ENCODE data around the gene STK10.
"Not testable (repeated sequence)": the region's sequence is repeated elsewhere in the genome, so short reads cannot be mapped to it uniquely, and the experiment has no call there.

DNA sequence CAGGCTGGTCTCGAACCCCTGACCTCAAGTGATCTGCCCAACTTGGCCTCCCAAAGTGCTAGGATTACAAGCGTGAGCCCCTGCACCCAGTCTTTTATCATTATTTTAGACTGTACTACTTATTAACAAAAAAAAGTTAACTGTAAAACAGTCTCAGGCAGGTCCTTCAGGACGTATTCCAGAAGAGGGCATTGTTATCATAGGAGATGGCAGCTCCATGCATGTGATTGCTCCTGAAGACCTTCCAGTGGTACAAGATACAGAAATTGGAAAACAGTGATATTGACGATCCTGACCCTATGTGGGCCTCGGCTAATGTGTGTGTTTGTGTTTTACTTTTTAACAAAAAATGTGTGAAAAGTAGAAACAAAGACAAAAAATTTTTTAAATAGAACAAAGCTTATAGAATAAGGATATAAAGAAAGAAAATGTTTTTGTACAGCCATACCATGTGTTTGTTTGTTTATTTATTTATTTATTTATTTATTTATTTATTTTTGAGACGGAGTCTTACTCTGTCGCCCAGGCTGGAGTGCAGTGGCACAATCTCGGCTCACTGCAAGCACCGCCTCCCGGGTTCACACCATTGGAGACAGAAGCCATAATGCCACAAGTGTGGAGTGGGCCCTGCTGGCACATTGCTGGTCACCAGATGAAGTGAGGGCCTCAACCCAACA lies 167.8 kb downstream of the STK10 start:
- TF ChIP-seq, protein P1, sequence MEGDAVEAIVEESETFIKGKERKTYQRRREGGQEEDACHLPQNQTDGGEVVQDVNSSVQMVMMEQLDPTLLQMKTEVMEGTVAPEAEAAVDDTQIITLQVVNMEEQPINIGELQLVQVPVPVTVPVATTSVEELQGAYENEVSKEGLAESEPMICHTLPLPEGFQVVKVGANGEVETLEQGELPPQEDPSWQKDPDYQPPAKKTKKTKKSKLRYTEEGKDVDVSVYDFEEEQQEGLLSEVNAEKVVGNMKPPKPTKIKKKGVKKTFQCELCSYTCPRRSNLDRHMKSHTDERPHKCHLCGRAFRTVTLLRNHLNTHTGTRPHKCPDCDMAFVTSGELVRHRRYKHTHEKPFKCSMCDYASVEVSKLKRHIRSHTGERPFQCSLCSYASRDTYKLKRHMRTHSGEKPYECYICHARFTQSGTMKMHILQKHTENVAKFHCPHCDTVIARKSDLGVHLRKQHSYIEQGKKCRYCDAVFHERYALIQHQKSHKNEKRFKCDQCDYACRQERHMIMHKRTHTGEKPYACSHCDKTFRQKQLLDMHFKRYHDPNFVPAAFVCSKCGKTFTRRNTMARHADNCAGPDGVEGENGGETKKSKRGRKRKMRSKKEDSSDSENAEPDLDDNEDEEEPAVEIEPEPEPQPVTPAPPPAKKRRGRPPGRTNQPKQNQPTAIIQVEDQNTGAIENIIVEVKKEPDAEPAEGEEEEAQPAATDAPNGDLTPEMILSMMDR (conservative IDR thresholded peaks at IDR 0.05 in 1 of 2, IDR thresholded peaks at IDR 0.05 in 1 of 2; ENCODE audit: extremely low read depth in 1 of 2, insufficient read depth in 1 of 2, low read depth in 1 of 2, low read length in 2 of 2), result peak in 1 of 2 donors; percentile 13
- not testable (repeated sequence) for TF ChIP-seq EZH2 (IDR thresholded peaks at IDR 0.05; ENCODE audit: borderline replicate concordance, low read length)
